GM12878 (cell line): ENCODE measurements around the gene BRF1. TPM values are rescaled to one million over a fixed set of nuclear protein-coding genes. Genes with fewer than 3 reads are reported as not detected.

Experiments
- ATAC-seq: fragments of 200-7000 bp; cut with Tn5 transposase; 3 replicates; pipeline ENCODE4 v1.9.1; 2020; ENCODE audit warnings: mild to moderate bottlenecking, moderate library complexity
- BruUV-seq: library from RNA; stranded (reverse); fragments of 400-500 nt; replicated peaks from 2 replicates; lab custom pipeline; 2021; lab: Mats Ljungman, UMichigan
- CTCF ChIA-PET: fragments of 300-600 bp; sonication (Branson Sonifier 250); formaldehyde crosslinking; extraction: SDS; loops from one replicate; lab custom pipeline; 2021; ENCODE audit warnings: inconsistent platforms; lab: Yijun Ruan, JAX
- POLR2A ChIA-PET: fragments of 350-600 bp; formaldehyde crosslinking; extraction: SDS; loops from one replicate; lab custom pipeline; 2021; ENCODE audit warnings: inconsistent platforms; lab: Charles Lee
- RAD21 ChIA-PET: fragments of 300-600 bp; sonication (Branson Sonifier 250); formaldehyde crosslinking; loops from one replicate; lab custom pipeline; 2023; ENCODE audit warnings: antibody characterized with exemption; ENCODE audit not compliant: unreplicated experiment; lab: Charles Lee
- SMC1A ChIA-PET: fragments of 300-600 bp; sonication (Branson Sonifier 250); formaldehyde crosslinking; loops from one replicate; lab custom pipeline; 2023; ENCODE audit not compliant: unreplicated experiment, uncharacterized antibody; lab: Charles Lee
- DNase-seq: peaks from one replicate; pipeline ENCODE4 v3.0.0-alpha.2; 2011; ENCODE audit warnings: low read depth, low spot score
- FAIRE-seq: peaks from 3 replicates; lab custom pipeline; 2011; peaks lifted over from hg19 to GRCh38; lab: Jason Lieb, UNC
- H2AFZ ChIP-seq: 2 replicates; pipeline ENCODE4 v1.6.0; 2011; ENCODE audit warnings: low read depth, low read length, control low read depth; ENCODE audit not compliant: control insufficient read depth
- H3K27ac ChIP-seq: 2 replicates; pipeline ENCODE4 v1.5.1; 2011; ENCODE audit warnings: control low read depth; ENCODE audit not compliant: control insufficient read depth, insufficient read depth
- H3K27me3 ChIP-seq, 2 experiments: replicated peaks in 1 of 2; 2 replicates each; pipeline versions ENCODE4 v1.6.0 to v1.6.1; 2011; ENCODE audit warnings: low read length in 1 of 2; ENCODE audit not compliant: control insufficient read depth in 2 of 2, insufficient read depth in 2 of 2
- H3K36me3 ChIP-seq, 2 experiments: 2 replicates each; pipeline ENCODE4 v1.5.1; 2011; ENCODE audit warnings: low read length in 1 of 2; ENCODE audit not compliant: control insufficient read depth in 2 of 2, insufficient read depth in 2 of 2
- H3K4me1 ChIP-seq: 2 replicates; pipeline ENCODE4 v1.6.1; 2011; ENCODE audit warnings: mild to moderate bottlenecking, low read length, moderate library complexity, mixed read lengths; ENCODE audit not compliant: control insufficient read depth, insufficient read depth
- H3K4me2 ChIP-seq: 2 replicates; pipeline ENCODE4 v1.6.0; 2011; ENCODE audit warnings: control low read depth; ENCODE audit not compliant: control insufficient read depth, insufficient read depth
- H3K4me3 ChIP-seq: fragments of 200-600 bp; sonication (generic); 2 replicates; pipeline ENCODE4 v1.5.1; 2016
- H3K79me2 ChIP-seq: 2 replicates; pipeline ENCODE4 v1.6.0; 2011; ENCODE audit warnings: low read length; ENCODE audit not compliant: control insufficient read depth, insufficient read depth
- H3K9ac ChIP-seq: 2 replicates; pipeline ENCODE4 v1.8.0; 2011; ENCODE audit warnings: low read length, control low read depth, mixed read lengths; ENCODE audit not compliant: control insufficient read depth, insufficient read depth
- H3K9me3 ChIP-seq: replicated peaks from 3 replicates; pipeline ENCODE4 v1.5.1; 2011; ENCODE audit warnings: mild to moderate bottlenecking, low read length; ENCODE audit not compliant: control insufficient read depth, insufficient read depth
- H4K20me1 ChIP-seq: 2 replicates; pipeline ENCODE4 v1.6.0; 2011; ENCODE audit not compliant: control insufficient read depth, insufficient read depth
- ATF3 ChIP-seq: IDR thresholded peaks from 2 replicates; pipeline ENCODE4 v1.6.1; 2011; ENCODE audit warnings: low read depth, mild to moderate bottlenecking, low read length, moderate library complexity, borderline replicate concordance; ENCODE audit errors: extremely low read depth
- HCFC1 ChIP-seq: fragments of 150-350 bp; IDR thresholded peaks from 2 replicates; pipeline ENCODE4 v1.6.1; 2014; ENCODE audit warnings: low read length
- PRDM15 ChIP-seq: fragments of 450-650 bp; formaldehyde crosslinking; IDR thresholded peaks from 2 replicates; pipeline ENCODE4 v1.4.0; 2020; ENCODE audit warnings: mild to moderate bottlenecking, moderate library complexity
- WRNIP1 ChIP-seq: IDR thresholded peaks from 2 replicates; pipeline ENCODE4 v1.6.1; 2011; ENCODE audit warnings: low read depth, low read length, improper control_type of control experiment, borderline replicate concordance
- ZBTB4 ChIP-seq: fragments of 450-650 bp; formaldehyde crosslinking; IDR thresholded peaks from 2 replicates; pipeline ENCODE4 v1.4.0; 2022; ENCODE audit warnings: mild to moderate bottlenecking, moderate library complexity
- WGBS: methylation state at CpG from one replicate; pipeline ENCODE4 v1.1.6; 2016; ENCODE audit warnings: low lambda C conversion rate; ENCODE audit not compliant: insufficient replicate concordance, insufficient coverage; ENCODE audit errors: missing lambda C conversion rate; 5-methylcytosine and 5-hydroxymethylcytosine counted together
- in situ Hi-C: fragments of 300-500 bp; cut with MboI; formaldehyde crosslinking; loops from 9 replicates; pipeline ENCODE4 v1.14.3; 2018; ENCODE audit warnings: mixed read lengths
- intact Hi-C: fragments of 100-400 bp; cut with micrococcal nuclease; formaldehyde crosslinking; loops from one replicate; pipeline ENCODE4 v1.14.2; 2022; ENCODE audit not compliant: unreplicated experiment
- polyA plus RNA-seq, 11 experiments: library from polyadenylated mRNA; depleted of rRNA in 4 of 11; unstranded in 6 of 11; stranded (reverse) in 5 of 11; fragments of >200 nt; fragmentation: Nextera tagmentation in 4 of 11; fragmentation: Illumina TruSeq in 1 of 11; extraction: Ambion mirVana in 4 of 11; extraction: Trizol in 1 of 11; gene quantifications; 1 replicate in 1 of 11; 2 replicates in 10 of 11; pipeline versions ENCODE4 v1.2.1 to v1.2.3, GENCODE V29; 2011 to 2016; ENCODE audit warnings: inconsistent platforms in 2 of 11, missing spikeins in 2 of 11, low read depth in 1 of 11
- total RNA-seq, 4 experiments: library from RNA; depleted of rRNA in 3 of 4; stranded (reverse); fragments of >200 nt in 3 of 4; fragmentation: Illumina TruSeq in 1 of 4; extraction: Trizol in 1 of 4; gene quantifications; 2 replicates each; pipeline versions ENCODE4 v1.2.1 to v1.2.3, GENCODE V29; 2013 to 2021

The BRF1 gene
- total and polyA plus RNA-seq, 10 of the 15 experiments (the other 5 are each of a cell fraction or from before 2014, with no cell fraction given): 0.21 to 33.5 (median 10.7) TPM

GRCh38 chr14:105269405-105269804 is 31.4 kb downstream of the BRF1 start:
- Histone ChIP-seq H2AFZ (no peak overlapping the region), H4K20me1 (no peaks in the 10 kb centered on the region), H3K4me3 (no peak overlapping the region), H3K36me3 (peaks cover 0 to 8% of the 10 kb centered on the region in 2 experiments; a peak in 3 of 4 replicates), H3K4me1 (no peaks in the 10 kb centered on the region), H3K9ac (no peak overlapping the region), H3K4me2 (no peak overlapping the region), H3K27ac (no peak overlapping the region), H3K79me2 (no peaks in the 10 kb centered on the region; the same call in 1 of the 2 replicates), H3K9me3 (no peaks in the 10 kb centered on the region), H3K27me3 (no peaks in the 10 kb centered on the region)
- CTCF ChIA-PET: no interaction called here
- SMC1A ChIA-PET: interaction anchor here (0.6 kb wide), 1 partner anchor 52 kb away, joined by 3 read pairs; no protein-coding TSS in a partner anchor
- no peak for ATAC-seq
- 33% methylated on average over 11 of the region's 11 CpGs for WGBS
- no peak for DNase-seq
- intact Hi-C loops: no loop called here
- in situ Hi-C loops: no loop called here
- no peak for FAIRE-seq
- BruUV-seq: no TSS peak
- RAD21 ChIA-PET: no interaction called here
- POLR2A ChIA-PET: interaction anchor here (0.5 kb wide), 1 partner anchor 142 kb away, joined by 7 read pairs; no protein-coding TSS in a partner anchor
- no peak for TF ChIP-seq ATF3
- no peak for TF ChIP-seq WRNIP1
- no peak for TF ChIP-seq HCFC1
- TF ChIP-seq ZBTB4: no peak
- no peak for TF ChIP-seq PRDM15 (CRISPR knock-in tag)
